ENCODE data around the gene DEPDC5.

DEPDC5 gene

GRCh38 chr22:31905356-31905755 is 151.5 kb downstream of the DEPDC5 start:
- DNase-seq (ENCODE audit: low read depth), result no peak
- TF ChIP-seq MAX (IDR thresholded peaks at IDR 0.05; ENCODE audit: low read depth, low read length) (no peak), POLR2A (IDR thresholded peaks at IDR 0.05; ENCODE audit: extremely low read depth, insufficient read length) (no peak), MYC (IDR thresholded peaks at IDR 0.05; ENCODE audit: low read depth, low read length) (no peak)
- TF ChIP-seq, protein P1, sequence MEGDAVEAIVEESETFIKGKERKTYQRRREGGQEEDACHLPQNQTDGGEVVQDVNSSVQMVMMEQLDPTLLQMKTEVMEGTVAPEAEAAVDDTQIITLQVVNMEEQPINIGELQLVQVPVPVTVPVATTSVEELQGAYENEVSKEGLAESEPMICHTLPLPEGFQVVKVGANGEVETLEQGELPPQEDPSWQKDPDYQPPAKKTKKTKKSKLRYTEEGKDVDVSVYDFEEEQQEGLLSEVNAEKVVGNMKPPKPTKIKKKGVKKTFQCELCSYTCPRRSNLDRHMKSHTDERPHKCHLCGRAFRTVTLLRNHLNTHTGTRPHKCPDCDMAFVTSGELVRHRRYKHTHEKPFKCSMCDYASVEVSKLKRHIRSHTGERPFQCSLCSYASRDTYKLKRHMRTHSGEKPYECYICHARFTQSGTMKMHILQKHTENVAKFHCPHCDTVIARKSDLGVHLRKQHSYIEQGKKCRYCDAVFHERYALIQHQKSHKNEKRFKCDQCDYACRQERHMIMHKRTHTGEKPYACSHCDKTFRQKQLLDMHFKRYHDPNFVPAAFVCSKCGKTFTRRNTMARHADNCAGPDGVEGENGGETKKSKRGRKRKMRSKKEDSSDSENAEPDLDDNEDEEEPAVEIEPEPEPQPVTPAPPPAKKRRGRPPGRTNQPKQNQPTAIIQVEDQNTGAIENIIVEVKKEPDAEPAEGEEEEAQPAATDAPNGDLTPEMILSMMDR (IDR thresholded peaks at IDR 0.05; ENCODE audit: low read depth, low read length), result no peak
- no peak overlapping the region for H3K4me3 ChIP-seq (ENCODE audit: low read depth, low read length)

DNA sequence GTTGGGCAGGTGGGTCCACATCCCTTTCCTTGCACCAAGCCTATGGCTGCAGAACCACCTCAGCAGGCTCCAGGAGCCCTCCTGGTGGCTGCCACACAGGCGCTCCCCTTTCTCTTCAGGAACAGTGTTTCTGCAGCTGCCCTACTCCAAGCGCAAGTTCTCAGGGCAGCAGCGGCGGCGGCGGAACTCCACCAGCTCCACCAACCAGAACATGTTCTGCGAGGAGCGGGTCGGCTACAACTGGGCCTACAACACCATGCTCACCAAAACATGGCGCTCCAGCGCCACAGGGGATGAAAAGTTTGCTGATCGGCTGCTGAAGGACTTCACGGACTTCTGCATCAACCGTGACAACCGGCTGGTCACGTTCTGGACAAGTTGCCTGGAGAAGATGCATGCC is 152.3 kb downstream of the DEPDC5 start:
- no peak overlapping the region for H3K4me3 ChIP-seq (ENCODE audit: low read depth, low read length)
- TF ChIP-seq MAX (IDR thresholded peaks at IDR 0.05; ENCODE audit: low read depth, low read length), result no peak
- no peak for TF ChIP-seq MYC (IDR thresholded peaks at IDR 0.05; ENCODE audit: low read depth, low read length)
- TF ChIP-seq, protein P1 (IDR thresholded peaks at IDR 0.05; ENCODE audit: low read depth, low read length), result no peak
- no peak for TF ChIP-seq POLR2A (IDR thresholded peaks at IDR 0.05; ENCODE audit: extremely low read depth, insufficient read length)
- no peak for DNase-seq (ENCODE audit: low read depth)

DNA sequence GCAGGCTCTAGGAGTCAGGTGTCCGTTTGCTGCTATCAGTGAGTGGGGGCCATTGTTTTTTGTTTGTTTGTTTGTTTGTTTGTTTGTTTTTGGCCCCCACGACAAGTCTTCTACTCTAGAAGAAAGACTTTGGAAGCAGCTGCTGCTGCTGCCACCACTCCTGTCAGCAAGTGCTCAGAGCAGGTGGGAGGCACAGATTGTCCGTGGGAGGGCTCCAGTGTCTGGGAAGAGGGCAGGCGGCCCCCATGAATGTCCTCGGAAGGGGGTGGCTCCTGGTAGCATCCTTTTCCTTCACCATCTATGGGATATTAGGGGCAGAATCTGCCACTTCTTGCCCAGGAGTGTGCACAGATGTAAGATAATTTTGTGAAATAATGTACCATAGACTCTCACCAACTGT is 152.8 kb downstream of the DEPDC5 start:
- no peak overlapping the region for H3K4me3 ChIP-seq (ENCODE audit: low read depth, low read length)
- TF ChIP-seq POLR2A (IDR thresholded peaks at IDR 0.05; ENCODE audit: extremely low read depth, insufficient read length) (no peak), MAX (IDR thresholded peaks at IDR 0.05; ENCODE audit: low read depth, low read length) (no peak), MYC (IDR thresholded peaks at IDR 0.05; ENCODE audit: low read depth, low read length) (no peak)
- TF ChIP-seq, protein P1 (IDR thresholded peaks at IDR 0.05; ENCODE audit: low read depth, low read length), result no peak
- no peak for DNase-seq (ENCODE audit: low read depth)

DNA sequence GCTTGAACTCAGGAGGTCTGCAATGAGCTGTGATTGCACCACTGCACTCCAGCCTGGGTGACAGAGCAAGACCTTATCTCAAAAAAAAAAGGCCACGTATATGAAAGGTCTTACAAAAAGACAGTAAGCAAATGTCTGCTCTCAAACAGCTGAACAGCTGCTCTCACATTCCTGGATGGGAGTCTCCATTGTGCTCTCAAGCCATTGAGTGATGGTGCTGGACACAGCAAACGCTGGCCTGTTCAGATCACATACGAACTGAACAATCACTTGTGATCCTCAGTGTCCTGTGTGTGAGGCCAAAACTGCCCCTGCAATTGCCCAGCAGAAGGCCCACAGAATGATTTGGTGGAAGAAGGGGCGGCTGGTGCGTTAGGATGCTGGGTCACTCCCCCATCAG is 156.2 kb downstream of the DEPDC5 start:
- DNase-seq (ENCODE audit: low read depth), result no peak
- TF ChIP-seq MAX (IDR thresholded peaks at IDR 0.05; ENCODE audit: low read depth, low read length) (no peak), POLR2A (IDR thresholded peaks at IDR 0.05; ENCODE audit: extremely low read depth, insufficient read length) (no peak), MYC (IDR thresholded peaks at IDR 0.05; ENCODE audit: low read depth, low read length) (no peak)
- TF ChIP-seq, protein P1 (IDR thresholded peaks at IDR 0.05; ENCODE audit: low read depth, low read length), result no peak
- no peak overlapping the region for H3K4me3 ChIP-seq (ENCODE audit: low read depth, low read length)

GRCh38 chr22:31911565-31912406 is 158.0 kb downstream of the DEPDC5 start:
- no peak overlapping the region for H3K4me3 ChIP-seq (ENCODE audit: low read depth, low read length)
- DNase-seq (ENCODE audit: low read depth), result no peak
- no peak for TF ChIP-seq MYC (IDR thresholded peaks at IDR 0.05; ENCODE audit: low read depth, low read length)
- TF ChIP-seq MAX (IDR thresholded peaks at IDR 0.05; ENCODE audit: low read depth, low read length), result no peak
- TF ChIP-seq, protein P1 (IDR thresholded peaks at IDR 0.05; ENCODE audit: low read depth, low read length), result no peak
- no peak for TF ChIP-seq POLR2A (IDR thresholded peaks at IDR 0.05; ENCODE audit: extremely low read depth, insufficient read length)

Data from NB4 (cell line).